IMR-90 (cell line): ENCODE measurements around the gene IZUMO4.

Experiments
- BHLHE40 ChIP-seq: fragments of 150-350 bp; IDR thresholded peaks from 2 replicates; pipeline ENCODE4 v1.6.1; 2016; ENCODE audit warnings: mild to moderate bottlenecking, low read depth, low read length
- ELK1 ChIP-seq: fragments of 150-350 bp; IDR thresholded peaks from 2 replicates; pipeline ENCODE4 v1.6.1; 2016; ENCODE audit warnings: low read depth, mild to moderate bottlenecking, low read length, moderate library complexity, borderline replicate concordance
- FOS ChIP-seq: fragments of 150-350 bp; IDR thresholded peaks from 2 replicates; pipeline ENCODE4 v1.6.1; 2016; ENCODE audit warnings: low read depth, low read length
- MAFK ChIP-seq: IDR thresholded peaks from 2 replicates; pipeline ENCODE4 v1.6.1; 2012; ENCODE audit warnings: low read depth, low read length, improper control_type of control experiment
- MXI1 ChIP-seq: IDR thresholded peaks from 2 replicates; pipeline ENCODE4 v1.6.1; 2012; ENCODE audit warnings: low read depth, mild to moderate bottlenecking, low read length, moderate library complexity, borderline replicate concordance
- NFE2L2 ChIP-seq: fragments of 150-350 bp; IDR thresholded peaks from 2 replicates; pipeline ENCODE4 v1.6.1; 2016; ENCODE audit warnings: low read depth, mild to moderate bottlenecking, low read length
- POLR2A ChIP-seq: IDR thresholded peaks from 2 replicates; pipeline ENCODE4 v1.6.1; 2012; ENCODE audit warnings: mild to moderate bottlenecking, low read depth, low read length
- RFX5 ChIP-seq: IDR thresholded peaks from 2 replicates; pipeline ENCODE4 v1.8.0; 2012; ENCODE audit warnings: low read depth, mild to moderate bottlenecking, low read length, moderate library complexity
- SMC3 ChIP-seq: fragments of 150-350 bp; IDR thresholded peaks from 2 replicates; pipeline ENCODE4 v1.6.1; 2016; ENCODE audit warnings: low read depth, mild to moderate bottlenecking, antibody characterized with exemption, low read length, moderate library complexity
- TF ChIP-seq, protein P1 (sequence below): conservative IDR thresholded peaks from 2 replicates; pipeline ENCODE4 v1.5.1; 2012; ENCODE audit warnings: mild to moderate bottlenecking, low read depth, low read length, improper control_type of control experiment

DNA sequence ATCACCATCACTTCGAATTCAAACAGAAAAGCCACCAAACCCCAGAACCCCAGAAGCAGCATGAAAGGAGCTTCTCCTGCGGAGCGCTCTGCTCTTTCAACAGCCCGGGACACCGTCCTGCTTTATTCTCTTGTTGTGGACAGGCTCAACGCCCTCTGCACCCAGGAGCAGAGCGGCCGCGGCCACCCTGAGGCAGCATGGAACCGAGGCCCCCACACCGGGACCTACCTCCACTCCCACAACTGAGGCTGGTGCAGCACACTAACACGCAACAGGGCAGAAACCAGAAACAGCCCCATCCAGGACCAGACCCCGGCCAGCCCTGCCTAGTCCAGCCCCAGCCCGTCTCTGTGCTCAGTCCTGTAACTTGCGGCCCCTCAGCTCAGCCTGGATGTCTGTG is 47.5 kb downstream of the IZUMO4 start:
- TF ChIP-seq, protein P1, sequence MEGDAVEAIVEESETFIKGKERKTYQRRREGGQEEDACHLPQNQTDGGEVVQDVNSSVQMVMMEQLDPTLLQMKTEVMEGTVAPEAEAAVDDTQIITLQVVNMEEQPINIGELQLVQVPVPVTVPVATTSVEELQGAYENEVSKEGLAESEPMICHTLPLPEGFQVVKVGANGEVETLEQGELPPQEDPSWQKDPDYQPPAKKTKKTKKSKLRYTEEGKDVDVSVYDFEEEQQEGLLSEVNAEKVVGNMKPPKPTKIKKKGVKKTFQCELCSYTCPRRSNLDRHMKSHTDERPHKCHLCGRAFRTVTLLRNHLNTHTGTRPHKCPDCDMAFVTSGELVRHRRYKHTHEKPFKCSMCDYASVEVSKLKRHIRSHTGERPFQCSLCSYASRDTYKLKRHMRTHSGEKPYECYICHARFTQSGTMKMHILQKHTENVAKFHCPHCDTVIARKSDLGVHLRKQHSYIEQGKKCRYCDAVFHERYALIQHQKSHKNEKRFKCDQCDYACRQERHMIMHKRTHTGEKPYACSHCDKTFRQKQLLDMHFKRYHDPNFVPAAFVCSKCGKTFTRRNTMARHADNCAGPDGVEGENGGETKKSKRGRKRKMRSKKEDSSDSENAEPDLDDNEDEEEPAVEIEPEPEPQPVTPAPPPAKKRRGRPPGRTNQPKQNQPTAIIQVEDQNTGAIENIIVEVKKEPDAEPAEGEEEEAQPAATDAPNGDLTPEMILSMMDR, result no peak
- TF ChIP-seq ELK1 (no peak), BHLHE40 (no peak), FOS (no peak), SMC3 (no peak), MXI1 (no peak), NFE2L2 (no peak), RFX5 (no peak), POLR2A (no peak), MAFK (no peak)
